GM23338 (cell line): ENCODE measurements around the gene NCAN.

Experiments
- CREB1 ChIP-seq: fragments of 250-450 bp; sonication (Bioruptor Pico); IDR thresholded peaks from 2 replicates; pipeline ENCODE4 v1.5.0; 2020; ENCODE audit warnings: low read depth, mild to moderate bottlenecking, moderate library complexity
- EZH2 ChIP-seq: fragments of 200-600 bp; sonication (generic); IDR thresholded peaks from one replicate; pipeline ENCODE4 v1.8.0; 2017; ENCODE audit warnings: antibody characterized with exemption, mild to moderate bottlenecking, low read depth; ENCODE audit not compliant: unreplicated experiment
- EZH2phosphoT487 ChIP-seq: fragments of 200-600 bp; sonication (generic); IDR thresholded peaks from one replicate; pipeline ENCODE4 v1.8.1; 2018; ENCODE audit warnings: antibody characterized with exemption; ENCODE audit not compliant: unreplicated experiment
- JUNB ChIP-seq: IDR thresholded peaks from one replicate; pipeline ENCODE4 v1.6.1; 2016; ENCODE audit warnings: antibody characterized with exemption; ENCODE audit not compliant: unreplicated experiment
- POLR2AphosphoS5 ChIP-seq: IDR thresholded peaks from 2 replicates; pipeline ENCODE4 v1.6.1; 2016; ENCODE audit warnings: antibody characterized with exemption, low read depth
- REST ChIP-seq: IDR thresholded peaks from one replicate; pipeline ENCODE4 v1.6.1; 2018; ENCODE audit warnings: antibody characterized with exemption; ENCODE audit not compliant: unreplicated experiment
- ZNF114 ChIP-seq: fragments of 250-450 bp; sonication (Bioruptor Pico); IDR thresholded peaks from 2 replicates; pipeline ENCODE4 v1.5.0; 2020; ENCODE audit warnings: mild to moderate bottlenecking, moderate library complexity
- ZNF462 ChIP-seq: fragments of 250-450 bp; sonication (Bioruptor Pico); IDR thresholded peaks from 2 replicates; pipeline ENCODE4 v1.5.0; 2020; ENCODE audit warnings: mild to moderate bottlenecking, moderate library complexity
- TF ChIP-seq, protein P1 (sequence below), 2 experiments: fragments of 200-600 bp in 1 of 2; sonication (generic) in 1 of 2; conservative IDR thresholded peaks; 2 replicates each; pipeline versions ENCODE4 v1.5.1 to v1.6.1; 2016 to 2017; ENCODE audit warnings: antibody characterized with exemption in 2 of 2, low read depth in 2 of 2, mild to moderate bottlenecking in 2 of 2, moderate library complexity in 1 of 2
- TF ChIP-seq, protein P2 (sequence below): IDR thresholded peaks from 2 replicates; pipeline ENCODE4 v1.6.1; 2016; ENCODE audit warnings: antibody characterized with exemption

- TF ChIP-seq EZH2 (no peak), POLR2AphosphoS5 (peak; percentile 57), EZH2phosphoT487 (no peak), CREB1 (CRISPR knock-in tag) (no peak), REST (no peak), JUNB (no peak), ZNF114 (no peak), ZNF462 (CRISPR knock-in tag) (no peak)
- TF ChIP-seq, protein P1, sequence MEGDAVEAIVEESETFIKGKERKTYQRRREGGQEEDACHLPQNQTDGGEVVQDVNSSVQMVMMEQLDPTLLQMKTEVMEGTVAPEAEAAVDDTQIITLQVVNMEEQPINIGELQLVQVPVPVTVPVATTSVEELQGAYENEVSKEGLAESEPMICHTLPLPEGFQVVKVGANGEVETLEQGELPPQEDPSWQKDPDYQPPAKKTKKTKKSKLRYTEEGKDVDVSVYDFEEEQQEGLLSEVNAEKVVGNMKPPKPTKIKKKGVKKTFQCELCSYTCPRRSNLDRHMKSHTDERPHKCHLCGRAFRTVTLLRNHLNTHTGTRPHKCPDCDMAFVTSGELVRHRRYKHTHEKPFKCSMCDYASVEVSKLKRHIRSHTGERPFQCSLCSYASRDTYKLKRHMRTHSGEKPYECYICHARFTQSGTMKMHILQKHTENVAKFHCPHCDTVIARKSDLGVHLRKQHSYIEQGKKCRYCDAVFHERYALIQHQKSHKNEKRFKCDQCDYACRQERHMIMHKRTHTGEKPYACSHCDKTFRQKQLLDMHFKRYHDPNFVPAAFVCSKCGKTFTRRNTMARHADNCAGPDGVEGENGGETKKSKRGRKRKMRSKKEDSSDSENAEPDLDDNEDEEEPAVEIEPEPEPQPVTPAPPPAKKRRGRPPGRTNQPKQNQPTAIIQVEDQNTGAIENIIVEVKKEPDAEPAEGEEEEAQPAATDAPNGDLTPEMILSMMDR (conservative IDR thresholded peaks at IDR 0.05; ENCODE audit: low read depth in 2 of 2), result no peak
- TF ChIP-seq, protein P2, sequence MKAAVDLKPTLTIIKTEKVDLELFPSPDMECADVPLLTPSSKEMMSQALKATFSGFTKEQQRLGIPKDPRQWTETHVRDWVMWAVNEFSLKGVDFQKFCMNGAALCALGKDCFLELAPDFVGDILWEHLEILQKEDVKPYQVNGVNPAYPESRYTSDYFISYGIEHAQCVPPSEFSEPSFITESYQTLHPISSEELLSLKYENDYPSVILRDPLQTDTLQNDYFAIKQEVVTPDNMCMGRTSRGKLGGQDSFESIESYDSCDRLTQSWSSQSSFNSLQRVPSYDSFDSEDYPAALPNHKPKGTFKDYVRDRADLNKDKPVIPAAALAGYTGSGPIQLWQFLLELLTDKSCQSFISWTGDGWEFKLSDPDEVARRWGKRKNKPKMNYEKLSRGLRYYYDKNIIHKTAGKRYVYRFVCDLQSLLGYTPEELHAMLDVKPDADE, result no peak
Measured at GRCh38 chr19:19261350-19262189, 49.8 kb downstream of the NCAN start.
